ENCODE results near the gene CYB5R3.

The CYB5R3 gene

GRCh38 chr22:42649246-42650099 lies at the start of gene CYB5R3:
CYB5R3 (minus strand) TSS chr22:42649392; CDS start chr22:42649315, 77 bp downstream.
- peak; percentile 81 for DNase-seq

- no peak for DNase-seq
Observed at GRCh38 chr22:42697542-42698013, 48.4 kb upstream of the CYB5R3 start.

- DNase-seq, result no peak
Observed at GRCh38 chr22:42696331-42696967, 47.3 kb upstream of the CYB5R3 start.

GRCh38 chr22:42695294-42695693 lies 46.1 kb upstream of the CYB5R3 start:
- DNase-seq, result no peak

- DNase-seq, result no peak
Observed at GRCh38 chr22:42693763-42694683, 44.8 kb upstream of the CYB5R3 start.

GRCh38 chr22:42693055-42693762 lies 44.0 kb upstream of the CYB5R3 start:
- no peak for DNase-seq

- no peak for DNase-seq
Observed at GRCh38 chr22:42692239-42693054, 43.3 kb upstream of the CYB5R3 start.

GRCh38 chr22:42691440-42691839 lies 42.2 kb upstream of the CYB5R3 start:
- DNase-seq, result no peak

GRCh38 chr22:42688241-42689211 lies 39.3 kb upstream of the CYB5R3 start:
- DNase-seq, result peak; percentile 8 to 41

GRCh38 chr22:42686756-42687491 lies 37.7 kb upstream of the CYB5R3 start:
- DNase-seq, result no peak

GRCh38 chr22:42685941-42686653 lies 36.9 kb upstream of the CYB5R3 start:
- no peak for DNase-seq

GRCh38 chr22:42684462-42685195 lies 35.4 kb upstream of the CYB5R3 start:
- no peak for DNase-seq

GRCh38 chr22:42683578-42684283 lies 34.5 kb upstream of the CYB5R3 start:
- DNase-seq, result no peak

GRCh38 chr22:42682113-42682851 lies 33.1 kb upstream of the CYB5R3 start:
- DNase-seq, result no peak

- DNase-seq, result no peak
Observed at GRCh38 chr22:42680648-42681047, 31.5 kb upstream of the CYB5R3 start.

GRCh38 chr22:42679691-42680090 lies 30.5 kb upstream of the CYB5R3 start:
- no peak for DNase-seq

GRCh38 chr22:42678894-42679293 lies 29.7 kb upstream of the CYB5R3 start:
- DNase-seq, result no peak
